HEK293T (cell line): ENCODE measurements around the gene CMTM5.

Experiments used
- CTCF ChIA-PET: fragments of 350-600 bp; formaldehyde crosslinking; extraction: SDS; loops from one replicate; lab custom pipeline; 2021; ENCODE audit warnings: antibody characterized with exemption, inconsistent platforms; lab: Yijun Ruan, JAX
- POLR2A ChIA-PET: fragments of 350-600 bp; formaldehyde crosslinking; extraction: SDS; loops from one replicate; lab custom pipeline; 2020; ENCODE audit warnings: antibody characterized with exemption, inconsistent platforms; lab: Yijun Ruan, JAX
- DNase-seq: peaks from one replicate; pipeline ENCODE4 v3.0.0; 2012; ENCODE audit warnings: mixed read lengths; ENCODE audit errors: extremely low spot score
- ARNT ChIP-seq: fragments of 450-650 bp; IDR thresholded peaks from 2 replicates; pipeline ENCODE4 v1.6.1; 2017; ENCODE audit warnings: mild to moderate bottlenecking
- BHLHE40 ChIP-seq: fragments of 450-650 bp; IDR thresholded peaks from 2 replicates; pipeline ENCODE4 v1.6.1; 2016; ENCODE audit warnings: mild to moderate bottlenecking, moderate library complexity, borderline replicate concordance
- CTBP1 ChIP-seq: fragments of 450-650 bp; IDR thresholded peaks from 2 replicates; pipeline ENCODE4 v1.6.1; 2016; ENCODE audit warnings: borderline replicate concordance
- ELF4 ChIP-seq: fragments of 450-650 bp; IDR thresholded peaks from 2 replicates; pipeline ENCODE4 v1.6.1; 2017; ENCODE audit warnings: antibody characterized with exemption
- FOXA1 ChIP-seq: fragments of 450-650 bp; IDR thresholded peaks from 2 replicates; pipeline ENCODE4 v1.6.1; 2016; ENCODE audit warnings: mild to moderate bottlenecking
- FOXK2 ChIP-seq: fragments of 450-650 bp; IDR thresholded peaks from 2 replicates; pipeline ENCODE4 v1.6.1; 2016; ENCODE audit warnings: mild to moderate bottlenecking
- FOXM1 ChIP-seq: fragments of 450-650 bp; IDR thresholded peaks from 2 replicates; pipeline ENCODE4 v1.6.1; 2017; ENCODE audit warnings: mild to moderate bottlenecking, borderline replicate concordance
- HDGF ChIP-seq: fragments of 450-650 bp; IDR thresholded peaks from 2 replicates; pipeline ENCODE4 v1.6.1; 2017; ENCODE audit warnings: antibody characterized with exemption, borderline replicate concordance
- L3MBTL2 ChIP-seq: fragments of 450-650 bp; conservative IDR thresholded peaks from 2 replicates; pipeline ENCODE4 v1.6.1; 2016; ENCODE audit warnings: mild to moderate bottlenecking
- LEF1 ChIP-seq: fragments of 450-650 bp; IDR thresholded peaks from 2 replicates; pipeline ENCODE4 v1.6.1; 2017; ENCODE audit warnings: mild to moderate bottlenecking, borderline replicate concordance
- NFRKB ChIP-seq: fragments of 450-650 bp; IDR thresholded peaks from 2 replicates; pipeline ENCODE4 v1.6.1; 2016; ENCODE audit warnings: mild to moderate bottlenecking, moderate library complexity
- SP1 ChIP-seq: fragments of 450-650 bp; IDR thresholded peaks from 2 replicates; pipeline ENCODE4 v1.6.1; 2017
- SUZ12 ChIP-seq: fragments of 450-650 bp; IDR thresholded peaks from 2 replicates; pipeline ENCODE4 v1.6.1; 2016; ENCODE audit warnings: mild to moderate bottlenecking
- TARDBP ChIP-seq: fragments of 450-650 bp; IDR thresholded peaks from 2 replicates; pipeline ENCODE4 v1.6.1; 2016
- ZNF384 ChIP-seq: fragments of 450-650 bp; IDR thresholded peaks from 2 replicates; pipeline ENCODE4 v1.6.1; 2016
- TF ChIP-seq, protein P1 (sequence below): fragments of 450-650 bp; IDR thresholded peaks from 2 replicates; pipeline ENCODE4 v1.6.1; 2016

Gene CMTM5

DNA sequence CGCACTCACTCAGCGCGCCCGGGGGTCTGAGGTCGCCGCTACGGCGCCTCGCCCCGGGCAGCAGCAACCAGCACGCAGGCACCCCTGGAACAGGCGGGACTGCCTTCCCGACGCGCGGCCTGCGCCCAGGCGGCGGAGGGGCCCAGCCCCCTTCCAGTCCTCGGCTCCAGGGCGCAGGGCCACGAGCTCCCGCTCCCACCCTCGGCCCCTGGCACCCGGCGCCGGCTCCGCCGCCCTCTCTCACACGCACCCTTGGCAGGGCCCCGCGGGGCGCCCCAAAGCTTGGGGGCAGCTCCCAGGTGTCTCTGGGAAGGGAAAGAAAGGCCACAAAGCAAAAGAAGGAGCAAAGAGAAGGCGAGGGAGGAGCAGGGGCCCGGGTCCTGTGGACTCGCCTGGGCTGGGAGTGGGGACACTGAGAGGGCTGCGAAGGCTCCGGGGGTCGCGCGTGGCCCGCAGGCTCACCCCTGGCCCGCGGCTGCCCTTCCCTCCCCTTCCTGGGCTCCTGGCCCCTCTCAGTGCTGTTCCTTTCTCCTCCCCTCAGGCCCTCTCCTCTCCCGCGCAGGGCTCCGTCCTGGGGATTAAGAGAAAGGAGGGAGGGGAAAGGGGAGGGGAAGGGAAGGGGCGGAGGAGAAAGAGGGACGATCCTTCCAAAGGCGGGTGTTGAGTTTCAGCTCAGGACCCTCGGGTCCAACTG, 11.0 kb upstream of the CMTM5 start:
- CTCF ChIA-PET, result no interaction called here
- POLR2A ChIA-PET, result no interaction called here
- no peak for DNase-seq
- no peak for TF ChIP-seq ARNT
- no peak for TF ChIP-seq NFRKB
- no peak for TF ChIP-seq FOXA1
- no peak for TF ChIP-seq ZNF384
- TF ChIP-seq ELF4, result no peak
- TF ChIP-seq FOXM1, result no peak
- TF ChIP-seq HDGF, result no peak
- no peak for TF ChIP-seq TARDBP
- TF ChIP-seq CTBP1, result no peak

DNA sequence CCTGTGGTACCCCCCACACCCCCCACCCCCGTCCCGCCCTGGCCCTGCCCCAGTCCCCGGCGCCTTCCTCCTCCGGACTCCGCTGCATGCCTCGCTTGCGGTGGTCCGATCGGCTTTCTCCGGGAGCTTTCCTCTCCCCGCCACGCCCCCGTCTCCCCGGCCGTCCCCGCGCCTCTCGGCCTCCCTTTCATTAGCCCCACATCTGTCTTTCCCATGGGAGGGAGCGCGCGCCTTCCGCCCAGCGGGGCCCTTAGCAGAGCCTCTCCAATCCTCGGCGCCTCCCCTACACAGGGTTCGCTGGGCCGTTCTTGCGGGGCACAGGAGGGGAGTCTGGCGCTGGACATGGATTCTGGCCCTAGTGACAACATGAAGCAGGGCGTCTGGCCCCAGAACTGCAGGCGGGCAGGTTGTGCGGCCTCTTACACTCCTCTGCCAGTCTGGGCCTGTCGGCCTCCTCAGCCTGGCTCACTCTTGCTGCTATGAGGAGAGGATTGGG, 10.4 kb upstream of the CMTM5 start:
- DNase-seq, result no peak

DNA sequence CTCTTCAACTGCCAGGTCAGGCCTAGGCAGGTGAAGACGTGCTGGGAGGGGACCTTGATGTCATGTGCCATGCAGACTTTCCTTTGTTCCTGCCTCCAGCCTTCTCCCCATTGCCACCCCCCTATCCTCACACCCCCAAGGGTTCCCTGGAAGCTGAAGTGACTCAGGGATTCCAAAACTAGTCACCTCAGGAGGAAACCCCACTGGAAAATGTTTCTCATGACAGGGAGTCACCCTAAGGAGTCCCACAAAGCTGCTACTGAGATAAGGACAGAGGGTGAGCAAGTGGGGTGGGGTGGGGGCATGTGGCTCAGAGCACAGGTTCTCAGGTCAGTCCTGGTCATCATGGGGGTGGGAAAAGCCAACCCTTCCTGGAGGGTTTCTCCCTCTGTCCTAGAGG, 6.6 kb upstream of the CMTM5 start:
- POLR2A ChIA-PET, result no interaction called here
- TF ChIP-seq ARNT (no peak), FOXM1 (no peak), NFRKB (no peak), HDGF (no peak), TARDBP (no peak), CTBP1 (no peak), ZNF384 (no peak), FOXK2 (no peak), LEF1 (no peak), ELF4 (no peak), FOXA1 (no peak), SUZ12 (no peak), SP1 (no peak), L3MBTL2 (no peak), BHLHE40 (no peak)
- TF ChIP-seq, protein P1, sequence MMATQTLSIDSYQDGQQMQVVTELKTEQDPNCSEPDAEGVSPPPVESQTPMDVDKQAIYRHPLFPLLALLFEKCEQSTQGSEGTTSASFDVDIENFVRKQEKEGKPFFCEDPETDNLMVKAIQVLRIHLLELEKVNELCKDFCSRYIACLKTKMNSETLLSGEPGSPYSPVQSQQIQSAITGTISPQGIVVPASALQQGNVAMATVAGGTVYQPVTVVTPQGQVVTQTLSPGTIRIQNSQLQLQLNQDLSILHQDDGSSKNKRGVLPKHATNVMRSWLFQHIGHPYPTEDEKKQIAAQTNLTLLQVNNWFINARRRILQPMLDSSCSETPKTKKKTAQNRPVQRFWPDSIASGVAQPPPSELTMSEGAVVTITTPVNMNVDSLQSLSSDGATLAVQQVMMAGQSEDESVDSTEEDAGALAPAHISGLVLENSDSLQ, result no peak
- no peak for DNase-seq
- CTCF ChIA-PET, result interaction anchor here (4.1 kb wide), 1 partner anchor 10 kb away, joined by 18 read pairs; no protein-coding TSS in a partner anchor

More for the DNA sequence above, 10.4 kb upstream of the CMTM5 start:
- CTCF ChIA-PET, result interaction anchor here (4.1 kb wide), 1 partner anchor 13 kb away, joined by 18 read pairs; no protein-coding TSS in a partner anchor
- POLR2A ChIA-PET, result no interaction called here
- TF ChIP-seq SUZ12 (no peak), FOXK2 (no peak)

DNA sequence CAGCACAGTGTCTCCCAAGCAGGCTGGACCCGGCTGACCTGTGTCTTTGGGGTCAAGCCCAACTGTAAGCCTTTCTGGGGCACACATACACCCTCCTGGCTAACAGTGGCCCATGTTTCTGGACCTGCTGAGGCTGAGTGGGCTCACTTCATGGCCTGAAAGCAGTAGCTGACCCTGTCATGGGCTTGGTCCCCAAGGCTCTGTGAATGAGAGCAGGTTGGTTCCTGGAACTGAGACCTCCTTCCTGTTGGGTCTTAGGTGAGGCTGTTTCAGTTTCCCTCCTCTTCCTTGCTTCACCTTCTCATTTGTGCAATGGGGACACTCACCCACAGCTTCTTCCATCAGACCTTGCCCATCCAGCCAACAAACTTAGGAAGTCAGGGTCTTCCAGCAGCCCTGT, 5.0 kb upstream of the CMTM5 start:
- CTCF ChIA-PET, result no interaction called here
- TF ChIP-seq NFRKB (no peak), FOXA1 (no peak), ARNT (no peak), HDGF (no peak), TARDBP (no peak), FOXM1 (no peak), ELF4 (no peak), LEF1 (no peak), BHLHE40 (no peak), CTBP1 (no peak), FOXK2 (no peak), SP1 (no peak), ZNF384 (no peak)
- TF ChIP-seq, protein P1, result no peak
- DNase-seq, result no peak
- POLR2A ChIA-PET, result no interaction called here

DNA sequence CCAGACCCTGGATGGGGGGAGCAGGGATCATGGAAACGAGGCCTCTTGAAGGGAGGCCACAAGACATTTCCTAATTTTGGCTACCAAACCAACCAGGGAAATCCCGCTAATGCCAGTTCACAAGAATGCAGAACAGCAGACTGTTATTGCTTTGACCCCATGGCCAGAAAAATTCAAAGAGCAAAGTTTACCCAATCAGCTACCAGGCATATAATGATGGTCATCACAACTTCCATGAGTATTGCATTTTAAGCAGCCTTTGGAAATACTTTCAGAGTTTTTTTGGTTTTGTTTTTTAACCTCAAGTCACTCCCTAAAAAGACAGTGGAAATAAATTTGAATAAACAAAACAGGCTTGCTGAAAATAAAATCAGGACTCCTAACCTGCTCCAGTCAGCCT, 4.3 kb upstream of the CMTM5 start, which contains the start of gene IL25:
Gene IL25, plus strand, starts transcription at position 301 of the 400 bp plus-strand sequence.
- TF ChIP-seq SP1 (no peak), ELF4 (no peak), ZNF384 (no peak), SUZ12 (no peak), NFRKB (no peak), BHLHE40 (no peak), L3MBTL2 (no peak), CTBP1 (no peak), LEF1 (no peak), FOXM1 (no peak)
- ChIA-PET POLR2A (no interaction called here), CTCF (no interaction called here)
- no peak for DNase-seq

DNA sequence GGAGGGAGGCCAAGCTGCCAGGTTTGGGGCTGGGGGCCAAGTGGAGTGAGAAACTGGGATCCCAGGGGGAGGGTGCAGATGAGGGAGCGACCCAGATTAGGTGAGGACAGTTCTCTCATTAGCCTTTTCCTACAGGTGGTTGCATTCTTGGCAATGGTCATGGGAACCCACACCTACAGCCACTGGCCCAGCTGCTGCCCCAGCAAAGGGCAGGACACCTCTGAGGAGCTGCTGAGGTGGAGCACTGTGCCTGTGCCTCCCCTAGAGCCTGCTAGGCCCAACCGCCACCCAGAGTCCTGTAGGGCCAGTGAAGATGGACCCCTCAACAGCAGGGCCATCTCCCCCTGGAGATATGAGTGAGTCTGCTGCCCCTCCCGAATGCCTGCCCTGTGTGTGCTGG, 3.8 kb upstream of the CMTM5 start:
- POLR2A ChIA-PET, result no interaction called here
- no peak for DNase-seq
- CTCF ChIA-PET, result no interaction called here
- TF ChIP-seq FOXK2, result no peak
- no peak for TF ChIP-seq TARDBP
- TF ChIP-seq NFRKB, result no peak
- no peak for TF ChIP-seq CTBP1
- no peak for TF ChIP-seq L3MBTL2
- TF ChIP-seq FOXA1, result no peak
- TF ChIP-seq, protein P1, result no peak
- no peak for TF ChIP-seq ELF4
- no peak for TF ChIP-seq ZNF384
- no peak for TF ChIP-seq BHLHE40
- TF ChIP-seq ARNT, result no peak
- no peak for TF ChIP-seq LEF1
- no peak for TF ChIP-seq SUZ12
